Activated T-cell treated with anti-CD3 and anti-CD28 coated beads for 1 hour (primary cell): ENCODE measurements around the gene PHPT1.
"Not testable (repeated sequence)": the region's sequence is repeated elsewhere in the genome, so short reads cannot be mapped to it uniquely, and the experiment has no call there.

Source experiments
- DNase-seq: peaks from one replicate; pipeline ENCODE4 v3.0.0-alpha.2; 2020; ENCODE audit warnings: low read depth

PHPT1 gene

DNA sequence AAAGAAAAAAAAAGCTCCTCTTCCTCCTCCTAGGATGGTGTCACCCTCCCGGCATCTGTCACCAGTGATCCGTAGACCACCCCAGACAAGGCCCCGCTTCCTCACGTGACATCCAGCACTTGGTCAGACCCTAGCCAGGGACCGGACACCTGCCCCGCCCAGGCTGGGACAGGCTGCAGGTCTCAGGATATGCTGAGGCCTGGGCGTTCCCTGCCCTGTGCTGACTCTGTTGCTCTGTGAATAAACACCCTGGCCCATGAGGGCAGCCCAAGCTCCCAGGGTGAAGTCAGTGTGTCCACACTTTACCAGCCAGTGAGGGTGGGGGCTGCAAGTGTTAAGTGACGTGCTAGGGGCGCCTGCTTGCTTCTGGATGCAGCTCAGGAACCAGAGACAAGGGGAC, 11.3 kb downstream of the PHPT1 start:
- no peak for DNase-seq

DNA sequence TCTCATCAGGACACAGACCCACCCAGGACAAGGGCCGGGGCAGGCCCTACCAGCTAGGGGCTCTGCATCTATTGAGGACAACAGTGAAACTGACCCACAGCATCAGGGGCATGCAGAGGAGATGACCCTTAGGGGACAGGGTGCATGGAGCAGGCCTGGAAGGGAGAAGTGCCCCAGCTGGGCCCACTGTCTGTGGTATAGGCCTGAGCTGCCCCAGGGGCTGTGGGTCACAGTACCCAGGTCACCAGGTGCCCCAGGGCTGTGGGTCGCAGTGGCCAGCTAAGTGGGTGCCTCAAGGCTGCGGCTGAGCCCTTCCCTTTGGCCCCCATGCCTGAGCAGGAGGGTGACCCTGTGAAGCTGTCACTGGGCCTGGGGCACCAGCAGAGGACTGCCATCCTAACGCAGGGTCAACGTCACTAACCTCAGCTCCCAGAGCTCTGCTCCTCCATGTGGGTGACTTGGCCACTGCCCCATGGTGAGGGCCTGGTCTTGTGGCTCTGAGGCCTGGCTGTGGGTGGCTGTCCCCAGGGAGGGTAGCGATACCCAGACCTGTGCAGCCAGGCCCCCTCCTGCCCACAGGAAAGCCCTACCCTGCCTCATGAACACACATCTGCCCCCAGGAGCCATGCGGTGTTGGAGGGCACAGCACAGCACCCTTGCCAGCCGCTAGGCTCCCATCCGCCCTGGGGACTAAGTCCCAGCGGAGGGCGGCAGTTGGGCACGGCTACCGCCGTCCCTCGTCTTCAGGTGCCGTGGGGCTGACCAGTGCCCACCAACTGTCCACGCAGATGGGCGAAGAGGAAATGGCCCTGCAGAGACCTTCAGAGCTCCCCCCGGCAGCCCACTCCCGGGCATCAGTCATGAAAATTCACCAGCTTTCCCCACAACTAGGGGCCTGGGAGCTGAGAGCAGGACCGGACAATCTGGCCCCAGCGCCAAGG, 12.0 kb downstream of the PHPT1 start:
- no peak for DNase-seq

GRCh38 chr9:136861874-136862457, 12.8 kb downstream of the PHPT1 start:
- DNase-seq = no peak

DNA sequence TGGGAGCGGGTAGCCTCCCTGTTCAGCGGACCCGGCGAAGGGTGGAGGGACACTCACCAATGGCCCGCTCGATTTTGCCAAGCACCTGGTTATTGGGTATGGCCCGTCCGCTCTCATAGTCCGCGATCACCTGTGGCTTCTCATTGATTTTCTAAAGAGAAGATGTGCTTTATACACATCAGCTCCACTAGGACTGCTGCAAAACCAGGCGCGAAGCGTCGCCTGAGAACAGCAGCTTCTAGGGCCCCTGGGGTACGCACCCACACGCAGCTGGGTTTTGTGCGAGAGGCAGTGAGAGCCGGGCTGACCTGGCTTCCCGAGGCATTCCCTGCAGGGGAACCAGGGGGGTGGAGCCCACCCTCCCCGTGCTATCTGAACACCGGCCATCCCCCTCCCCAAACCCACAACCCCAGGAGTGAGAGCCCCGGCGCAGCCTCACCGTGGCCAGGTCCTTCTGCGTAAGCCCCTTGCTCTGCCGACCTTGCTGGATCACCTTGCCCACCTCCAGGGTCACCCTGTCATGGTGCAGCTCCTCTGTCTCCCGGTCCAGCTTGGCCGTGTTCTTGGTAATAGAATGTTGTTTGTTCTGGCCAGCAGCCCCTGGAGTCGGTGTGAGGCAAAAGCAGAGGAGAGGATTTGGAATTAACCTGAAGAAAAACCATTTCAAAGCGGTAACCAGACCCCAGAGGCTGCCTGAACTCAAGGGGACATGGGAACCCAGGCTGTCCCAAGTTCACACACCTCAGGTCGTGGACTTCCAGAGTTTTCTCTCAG, 13.8 kb downstream of the PHPT1 start:
- no peak for DNase-seq

GRCh38 chr9:136863623-136864273, 14.5 kb downstream of the PHPT1 start:
- DNase-seq = no peak

DNA sequence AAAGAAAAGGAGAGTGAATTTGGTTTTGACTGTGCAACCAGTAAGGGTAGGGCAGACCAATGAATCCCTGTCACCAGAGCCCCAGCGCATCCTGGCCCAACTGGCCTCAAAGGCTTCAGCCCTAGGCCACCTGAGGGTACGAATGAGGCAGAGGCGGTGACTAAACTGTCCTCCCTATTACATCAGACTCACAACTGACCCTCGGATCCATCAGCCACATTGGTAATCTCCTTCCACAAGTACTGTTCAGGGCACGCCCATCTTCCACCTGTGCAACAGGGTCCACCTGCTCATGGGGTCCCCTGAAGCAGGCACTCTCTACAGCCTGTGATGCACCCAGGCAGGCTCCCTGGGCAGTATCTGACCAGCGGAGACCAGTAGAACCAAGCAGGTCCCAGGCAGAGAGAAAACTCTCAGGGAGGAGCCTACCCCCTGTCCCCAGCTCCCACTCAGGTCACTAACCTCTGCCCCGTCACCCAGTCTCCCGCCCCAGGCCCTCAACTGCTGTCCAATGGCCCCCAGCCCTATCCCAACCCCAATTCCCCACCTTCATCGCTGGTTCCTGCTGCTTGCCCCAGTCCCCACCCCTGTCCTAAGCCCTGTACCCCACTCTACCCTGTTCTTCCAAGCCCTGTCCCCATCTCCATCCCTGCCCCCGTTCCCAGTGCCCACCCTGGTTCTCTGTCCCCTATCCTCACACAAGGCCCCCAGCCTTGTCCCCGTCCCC, 16.0 kb downstream of the PHPT1 start:
- no peak for DNase-seq

DNA sequence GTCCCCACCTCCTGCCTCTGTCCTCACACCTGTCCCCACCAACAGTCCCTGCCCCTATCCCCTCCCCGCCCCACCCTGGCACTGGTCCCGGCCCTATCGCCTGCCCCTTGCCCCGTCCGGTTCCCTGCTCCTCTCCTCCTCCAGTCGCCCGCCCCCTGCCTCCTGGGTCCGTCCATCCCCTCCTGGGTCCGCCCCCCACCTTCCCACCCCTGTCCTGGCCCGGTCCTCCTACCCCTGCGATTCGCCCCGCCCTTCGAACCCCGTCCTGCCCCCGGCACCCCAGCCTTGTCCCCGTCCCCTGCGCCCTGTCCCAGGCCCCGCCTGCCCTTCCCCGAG, 16.5 kb downstream of the PHPT1 start:
- DNase-seq = no peak

GRCh38 chr9:136866898-136867421, 17.8 kb downstream of the PHPT1 start:
- not testable (repeated sequence) for DNase-seq

GRCh38 chr9:136867480-136867879, 18.3 kb downstream of the PHPT1 start:
- DNase-seq = no peak

DNA sequence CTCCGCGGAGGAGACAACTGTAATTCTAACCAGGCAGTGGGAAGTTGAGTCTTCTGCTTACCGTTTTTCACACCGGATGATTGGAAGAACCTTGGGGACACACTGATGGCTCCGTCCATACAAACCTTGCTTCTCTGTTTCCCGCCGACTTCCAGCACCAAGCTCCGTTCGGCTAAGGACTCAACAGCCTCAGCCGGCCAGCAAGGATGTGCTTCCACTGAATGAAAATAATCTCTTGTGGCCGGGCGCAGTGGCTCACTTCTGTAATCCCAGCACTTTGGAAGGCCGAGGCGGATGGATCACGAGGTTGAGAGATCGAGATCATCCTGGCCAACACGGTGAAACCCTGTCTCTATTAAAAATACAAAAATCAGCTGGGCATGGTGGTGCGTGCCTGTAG, 18.7 kb downstream of the PHPT1 start:
- no peak for DNase-seq

GRCh38 chr9:136868644-136869043, 19.4 kb downstream of the PHPT1 start:
- DNase-seq = no peak

GRCh38 chr9:136869611-136870010, 20.4 kb downstream of the PHPT1 start:
- DNase-seq = not testable (repeated sequence)

DNA sequence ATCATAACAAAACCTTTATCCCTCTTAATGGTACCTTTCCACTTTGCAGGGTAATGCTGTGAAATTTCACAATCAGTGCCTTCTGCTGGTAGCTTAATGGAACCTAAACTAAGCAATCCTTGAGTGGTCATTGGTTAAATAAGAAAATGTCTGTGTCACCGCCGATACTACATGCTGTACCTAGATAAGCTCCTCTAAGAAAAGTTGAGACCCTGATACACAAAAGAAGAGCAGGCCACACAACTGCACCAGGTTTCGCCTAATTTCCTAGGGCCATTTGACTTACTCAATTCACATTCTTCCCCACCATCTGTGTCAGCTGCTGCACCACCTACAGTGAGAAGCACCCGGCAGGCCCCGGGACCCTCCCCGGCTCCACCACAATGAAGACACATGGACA, 25.9 kb downstream of the PHPT1 start:
- no peak for DNase-seq

DNA sequence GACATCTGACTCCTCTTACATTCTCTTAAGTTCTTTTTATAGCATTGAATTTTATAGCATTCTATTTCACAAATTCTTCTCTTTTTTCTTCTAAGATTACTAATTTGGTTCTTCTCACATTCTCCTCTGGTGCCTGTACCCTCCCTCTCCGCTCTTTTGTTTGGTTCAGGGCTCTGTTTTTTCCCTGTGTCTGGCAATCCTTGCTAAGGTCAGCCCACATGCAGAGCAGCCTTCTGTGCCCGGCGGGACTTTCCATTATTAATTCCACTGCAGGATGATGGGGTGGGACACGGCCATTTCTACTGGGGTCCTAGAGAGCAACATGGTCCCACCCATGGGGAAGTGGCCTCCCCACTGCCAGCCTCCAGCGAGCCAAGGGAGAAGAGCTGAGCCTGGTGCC, 27.3 kb downstream of the PHPT1 start:
- DNase-seq = no peak

- no peak for DNase-seq
Measured at GRCh38 chr9:136880651-136881050, 31.4 kb downstream of the PHPT1 start.

- no peak for DNase-seq
Measured at GRCh38 chr9:136881691-136882108, 32.5 kb downstream of the PHPT1 start.

GRCh38 chr9:136882109-136882946, 33.1 kb downstream of the PHPT1 start:
- peak; percentile 85 for DNase-seq

- not testable (repeated sequence) for DNase-seq
Measured at GRCh38 chr9:136882947-136883283, 33.7 kb downstream of the PHPT1 start.

DNA sequence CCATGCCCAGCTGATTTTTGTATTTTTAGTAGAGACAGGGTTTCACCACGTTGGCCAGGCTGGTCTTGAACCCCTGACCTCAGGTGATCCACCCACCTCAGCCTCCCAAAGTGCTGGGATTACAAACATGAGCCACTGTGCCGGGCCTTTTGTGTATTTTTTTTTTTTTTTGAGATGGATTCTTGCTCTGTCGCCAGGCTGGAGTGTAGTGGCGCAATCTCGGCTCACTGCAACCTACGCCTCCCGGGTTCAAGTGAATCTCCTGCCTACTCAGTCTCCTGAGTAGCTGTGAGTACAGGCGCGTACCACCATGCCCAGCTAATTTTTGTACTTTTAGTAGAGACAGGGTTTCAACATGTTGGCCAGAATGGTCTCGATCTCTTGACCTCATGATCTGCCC, 34.5 kb downstream of the PHPT1 start:
- DNase-seq = not testable (repeated sequence)

- peak; percentile 93 for DNase-seq
Measured at GRCh38 chr9:136885950-136886578, 36.9 kb downstream of the PHPT1 start, which contains the start of gene TRAF2. TRAF2 (plus strand) TSS chr9:136886516; CDS start chr9:136898741, 12,225 bp downstream.
